Gastroesophageal sphincter (tissue), 3 donors: ENCODE results near the gene WNT10A.

Experiments used
- EP300 ChIP-seq: sonication (generic); formaldehyde crosslinking; IDR thresholded peaks from one replicate; pipeline ENCODE4 v1.6.1; 2017; ENCODE audit warnings: antibody characterized with exemption, mild to moderate bottlenecking
- POLR2A ChIP-seq, 2 donors: fragments of 450-650 bp; IDR thresholded peaks; one replicate each; pipeline ENCODE4 v1.6.1; 2017; ENCODE audit warnings: antibody characterized with exemption in 2 of 2, mild to moderate bottlenecking in 2 of 2, moderate library complexity in 1 of 2
- TF ChIP-seq, protein P1 (sequence below), 4 experiments: fragments of 200-600 bp in 2 of 4; fragments of 450-650 bp in 2 of 4; sonication (generic) in 1 of 4; IDR thresholded peaks; one replicate each; pipeline ENCODE4 v1.5.1; 2017 to 2019; ENCODE audit warnings: antibody characterized with exemption in 4 of 4, mild to moderate bottlenecking in 2 of 4, moderate library complexity in 2 of 4

DNA sequence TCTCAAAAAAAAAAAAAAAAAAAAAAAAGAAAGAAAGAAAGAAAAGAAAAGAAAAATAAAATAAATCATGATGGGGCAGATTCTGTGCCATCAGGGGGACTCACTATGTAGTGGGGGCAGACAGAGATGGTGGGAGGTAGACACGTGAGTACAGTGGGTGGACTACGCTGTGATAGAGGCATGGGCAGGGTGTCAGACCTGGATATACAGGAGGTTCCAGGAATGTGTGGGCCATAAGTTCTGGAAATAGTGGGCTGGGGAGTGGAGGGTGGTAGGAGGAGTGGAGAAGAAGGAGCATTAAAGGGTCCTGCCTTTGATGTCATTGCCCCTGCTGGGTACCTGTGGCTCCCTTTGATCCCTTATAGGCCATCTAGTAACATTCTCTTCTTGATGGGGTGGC is 29.9 kb upstream of the WNT10A start:
- TF ChIP-seq, protein P1, sequence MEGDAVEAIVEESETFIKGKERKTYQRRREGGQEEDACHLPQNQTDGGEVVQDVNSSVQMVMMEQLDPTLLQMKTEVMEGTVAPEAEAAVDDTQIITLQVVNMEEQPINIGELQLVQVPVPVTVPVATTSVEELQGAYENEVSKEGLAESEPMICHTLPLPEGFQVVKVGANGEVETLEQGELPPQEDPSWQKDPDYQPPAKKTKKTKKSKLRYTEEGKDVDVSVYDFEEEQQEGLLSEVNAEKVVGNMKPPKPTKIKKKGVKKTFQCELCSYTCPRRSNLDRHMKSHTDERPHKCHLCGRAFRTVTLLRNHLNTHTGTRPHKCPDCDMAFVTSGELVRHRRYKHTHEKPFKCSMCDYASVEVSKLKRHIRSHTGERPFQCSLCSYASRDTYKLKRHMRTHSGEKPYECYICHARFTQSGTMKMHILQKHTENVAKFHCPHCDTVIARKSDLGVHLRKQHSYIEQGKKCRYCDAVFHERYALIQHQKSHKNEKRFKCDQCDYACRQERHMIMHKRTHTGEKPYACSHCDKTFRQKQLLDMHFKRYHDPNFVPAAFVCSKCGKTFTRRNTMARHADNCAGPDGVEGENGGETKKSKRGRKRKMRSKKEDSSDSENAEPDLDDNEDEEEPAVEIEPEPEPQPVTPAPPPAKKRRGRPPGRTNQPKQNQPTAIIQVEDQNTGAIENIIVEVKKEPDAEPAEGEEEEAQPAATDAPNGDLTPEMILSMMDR (IDR thresholded peaks at IDR 0.05), result no peak
- TF ChIP-seq POLR2A (IDR thresholded peaks at IDR 0.05), result no peak
- TF ChIP-seq EP300, result no peak
